ENCODE results near the gene TMEM178B.

- TF ChIP-seq CTCF (optimal IDR thresholded peaks at IDR 0.05 in 1 of 3, IDR thresholded peaks at IDR 0.05 in 1 of 3, conservative IDR thresholded peaks at IDR 0.05 in 1 of 3; ENCODE audit: extremely low read depth in 1 of 3, insufficient read depth in 2 of 3, low read length in 3 of 3) (no peak), EZH2 (IDR thresholded peaks at IDR 0.05; ENCODE audit: low read length) (no peak)
These were observed 31.4 kb upstream of the TMEM178B start for GRCh38 chr7:141042222-141043193.
